Activated CD8-positive, alpha-beta memory T cell treated with anti-CD3 and anti-CD28 coated beads for 36 hours (primary cell): ENCODE data around the gene C2CD3. TPM values are rescaled to one million over a fixed set of nuclear protein-coding genes. Genes with fewer than 3 reads are reported as not detected.

Source experiments
- CTCF ChIA-PET: fragments of 350-600 bp; sonication (Branson Sonifier 250); formaldehyde crosslinking; loops from one replicate; lab custom pipeline; 2021; ENCODE audit warnings: antibody characterized with exemption; lab: Charles Lee
- POLR2A ChIA-PET: fragments of 350-600 bp; sonication (Branson Sonifier 250); formaldehyde crosslinking; loops from one replicate; lab custom pipeline; 2021; ENCODE audit warnings: antibody characterized with exemption; lab: Charles Lee
- total RNA-seq, 2 experiments: library from RNA; stranded (reverse); gene quantifications; one replicate each; pipeline ENCODE4 v1.2.3, GENCODE V29; 2021

C2CD3 gene
- total RNA-seq, 2 experiments from 2014 or later, result 34.3 to 35.3 TPM

DNA sequence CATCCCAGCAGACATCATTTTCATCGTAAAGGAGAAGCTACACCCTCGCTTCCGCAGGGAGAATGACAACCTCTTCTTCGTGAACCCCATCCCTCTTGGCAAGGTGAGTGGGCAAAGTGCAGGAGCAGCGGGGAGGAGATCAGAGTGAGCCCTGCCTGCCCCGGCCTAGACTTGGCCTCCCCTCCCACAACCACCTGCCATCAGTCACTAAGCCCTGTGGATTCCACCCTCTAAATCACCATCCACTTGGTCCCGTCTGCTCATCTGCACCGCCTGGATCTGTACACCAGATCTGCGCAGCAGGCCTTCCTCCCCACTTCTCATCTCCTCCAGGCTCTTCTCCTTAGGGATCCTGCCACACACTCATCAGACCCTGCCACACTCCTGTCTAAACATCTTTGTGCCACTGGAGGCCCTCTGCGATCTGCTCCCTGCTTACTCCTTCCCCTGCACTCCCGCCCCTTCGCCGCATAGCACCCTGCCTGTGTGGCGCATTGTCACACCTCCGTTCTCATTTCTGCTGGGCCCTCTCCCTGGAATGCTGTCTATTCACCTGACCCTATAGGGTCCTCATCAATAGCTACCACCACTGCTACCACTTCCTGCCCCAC lies 202.3 kb downstream of the C2CD3 start:
- POLR2A ChIA-PET, result interaction anchor here (0.6 kb wide), 2 partner anchors 12 to 271 kb away, joined by 3 to 6 read pairs; no protein-coding TSS in a partner anchor
- CTCF ChIA-PET, result interaction anchor here (1.0 to 1.2 kb wide), 2 partner anchors 11 to 65 kb away, joined by 3 read pairs; no protein-coding TSS in a partner anchor

DNA sequence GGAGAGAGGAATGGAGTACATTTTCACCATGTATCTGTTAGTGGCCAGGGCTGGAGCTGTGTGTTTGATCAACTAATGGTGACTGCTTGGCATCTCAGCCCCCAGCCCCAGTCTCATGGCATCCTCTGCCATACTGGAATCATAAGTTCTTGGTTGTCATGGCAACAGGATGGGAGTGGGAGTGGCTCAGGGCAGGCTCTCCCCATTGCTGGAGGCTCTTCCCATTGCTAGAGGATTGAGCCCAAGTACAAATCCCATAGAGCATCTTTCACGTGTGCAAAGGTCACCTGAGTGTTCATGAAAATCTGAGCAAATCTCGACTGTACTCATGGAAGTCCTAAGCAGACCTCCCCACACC lies 205.1 kb downstream of the C2CD3 start:
- ChIA-PET CTCF (no interaction called here), POLR2A (no interaction called here)

DNA sequence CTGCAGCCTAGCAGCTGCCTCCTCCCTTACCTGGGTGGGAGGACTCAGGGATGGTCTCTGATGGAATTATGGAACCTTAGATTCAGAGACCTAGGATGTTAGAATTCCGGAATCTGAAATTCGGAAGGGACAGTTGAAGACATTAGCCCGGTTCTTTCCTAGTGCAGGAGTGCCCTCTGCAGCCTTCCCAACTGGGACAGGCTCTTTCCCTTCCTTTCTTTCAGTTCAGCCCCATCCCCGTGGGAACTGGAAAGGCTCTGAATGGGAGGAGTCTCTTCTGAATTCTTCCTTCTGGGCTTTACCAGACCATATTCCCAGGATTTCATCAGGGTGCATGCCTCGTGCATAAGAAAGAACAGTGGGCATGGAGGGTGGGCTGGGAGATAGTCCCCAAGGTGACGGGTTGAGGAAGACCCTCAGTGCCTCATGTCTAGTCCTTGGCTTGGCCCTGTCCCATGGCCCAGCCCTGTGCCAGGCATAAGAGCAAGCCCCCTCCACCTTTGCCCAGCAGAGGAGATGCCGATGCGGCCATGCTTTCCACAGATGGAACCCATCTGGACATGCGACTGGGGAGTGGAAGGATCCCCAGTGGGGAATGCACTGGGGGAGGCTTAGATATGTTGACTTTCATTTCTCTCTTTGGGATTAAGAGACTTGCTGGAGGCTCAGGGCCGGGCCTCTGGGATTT lies 205.6 kb downstream of the C2CD3 start:
- CTCF ChIA-PET, result interaction anchor here (0.7 to 2.0 kb wide), 6 partner anchors 12 to 86 kb away, joined by 3 to 13 read pairs (median 4); no protein-coding TSS in a partner anchor
- POLR2A ChIA-PET, result interaction anchor here (1.6 kb wide), 1 partner anchor 15 kb away, joined by 6 read pairs; no protein-coding TSS in a partner anchor

DNA sequence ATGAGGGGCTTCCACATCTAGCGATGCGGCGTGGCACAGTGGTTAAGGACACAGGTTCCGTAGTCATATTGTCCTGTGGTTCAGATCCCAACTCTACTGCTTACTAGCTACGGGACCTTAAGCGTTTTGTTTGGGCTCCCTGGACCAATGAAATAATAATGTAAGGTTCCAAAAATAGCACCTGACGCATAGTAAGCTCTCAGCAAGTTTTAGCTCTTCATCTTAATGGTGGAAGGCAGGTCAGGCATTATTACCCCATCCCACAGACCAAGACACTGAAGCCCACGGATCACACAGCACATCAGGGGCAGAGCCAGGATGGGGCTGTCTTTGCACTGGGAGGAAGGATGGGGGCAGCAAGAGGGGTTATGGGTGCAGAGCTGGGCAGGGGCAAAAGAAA lies 206.9 kb downstream of the C2CD3 start:
- CTCF ChIA-PET, result interaction anchor here (0.8 to 2.0 kb wide), 16 partner anchors 11 to 137 kb away, joined by 3 to 13 read pairs (median 3); partner anchors contain the start of gene UCP2
- POLR2A ChIA-PET, result interaction anchor here (0.6 to 1.6 kb wide), 3 partner anchors 16 to 207 kb away, joined by 3 to 6 read pairs (median 3); no protein-coding TSS in a partner anchor

Other genes starting within 250 kb of the C2CD3 start
- under 1 TPM in 1 of 2 experiments, not detected in 1; 0.40 TPM for gene DNAJB13, start 220.0 kb downstream of the C2CD3 start, total RNA-seq
- 100 to 1,000 TPM; 270 to 279 TPM for gene UCP2, start 188.2 kb downstream of the C2CD3 start, total RNA-seq
- gene UCP3, start 161.9 kb downstream of the C2CD3 start, total RNA-seq, result 1 to 10 TPM; 1.6 to 2.0 TPM
- gene PPME1, start 287 bp upstream of the C2CD3 start, total RNA-seq, result 10 to 100 TPM; 52.6 to 54.5 TPM
- gene P4HA3, start 140.6 kb upstream of the C2CD3 start, total RNA-seq, result not detected
- 10 to 100 TPM in 1 of 2 experiments, 1 to 10 TPM in 1; 9.2 to 10.4 TPM for gene PGM2L1, start 227.4 kb upstream of the C2CD3 start, total RNA-seq